ENCODE results near the gene ARL6IP4.

ARL6IP4 gene

DNA sequence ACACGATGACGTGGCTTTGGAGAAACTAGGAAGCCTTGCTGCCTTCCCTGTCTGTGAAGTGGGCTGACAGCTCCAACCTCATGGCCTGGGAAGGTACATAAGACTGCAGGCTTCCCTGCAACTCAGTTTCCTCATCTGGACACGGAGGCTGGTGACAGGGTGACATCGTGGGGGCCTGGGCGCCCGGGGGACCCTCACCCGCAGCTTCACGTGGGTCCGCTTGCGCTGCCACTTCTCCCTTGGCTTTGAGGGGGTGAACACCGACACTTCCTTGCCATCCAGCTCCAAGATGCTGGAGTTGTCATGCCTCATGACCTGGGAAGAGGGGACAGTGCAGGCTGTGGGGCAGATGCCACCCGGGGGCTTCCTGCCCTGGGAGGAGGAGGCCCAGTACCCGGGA, 7.6 kb downstream of the ARL6IP4 start:
- H3K4me3 ChIP-seq (ENCODE audit: low read depth, low read length): no peak overlapping the region
- DNase-seq (ENCODE audit: low read depth, low spot score): no peak
- in situ Hi-C loops (cut with HindIII; ENCODE audit: low sequenced_read_pairs): no loop called here
- TF ChIP-seq, protein P1, sequence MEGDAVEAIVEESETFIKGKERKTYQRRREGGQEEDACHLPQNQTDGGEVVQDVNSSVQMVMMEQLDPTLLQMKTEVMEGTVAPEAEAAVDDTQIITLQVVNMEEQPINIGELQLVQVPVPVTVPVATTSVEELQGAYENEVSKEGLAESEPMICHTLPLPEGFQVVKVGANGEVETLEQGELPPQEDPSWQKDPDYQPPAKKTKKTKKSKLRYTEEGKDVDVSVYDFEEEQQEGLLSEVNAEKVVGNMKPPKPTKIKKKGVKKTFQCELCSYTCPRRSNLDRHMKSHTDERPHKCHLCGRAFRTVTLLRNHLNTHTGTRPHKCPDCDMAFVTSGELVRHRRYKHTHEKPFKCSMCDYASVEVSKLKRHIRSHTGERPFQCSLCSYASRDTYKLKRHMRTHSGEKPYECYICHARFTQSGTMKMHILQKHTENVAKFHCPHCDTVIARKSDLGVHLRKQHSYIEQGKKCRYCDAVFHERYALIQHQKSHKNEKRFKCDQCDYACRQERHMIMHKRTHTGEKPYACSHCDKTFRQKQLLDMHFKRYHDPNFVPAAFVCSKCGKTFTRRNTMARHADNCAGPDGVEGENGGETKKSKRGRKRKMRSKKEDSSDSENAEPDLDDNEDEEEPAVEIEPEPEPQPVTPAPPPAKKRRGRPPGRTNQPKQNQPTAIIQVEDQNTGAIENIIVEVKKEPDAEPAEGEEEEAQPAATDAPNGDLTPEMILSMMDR (IDR thresholded peaks at IDR 0.05; ENCODE audit: low read depth, low read length): no peak

- H3K4me3 ChIP-seq (ENCODE audit: low read depth, low read length): no peak overlapping the region
- in situ Hi-C loops (cut with HindIII; ENCODE audit: low sequenced_read_pairs): no loop called here
- DNase-seq (ENCODE audit: low read depth, low spot score): no peak
- TF ChIP-seq, protein P1 (IDR thresholded peaks at IDR 0.05; ENCODE audit: low read depth, low read length): no peak
Measured at GRCh38 chr12:122988612-122989212, 8.2 kb downstream of the ARL6IP4 start.

GRCh38 chr12:122989225-122989839, 8.9 kb downstream of the ARL6IP4 start:
- TF ChIP-seq, protein P1 (IDR thresholded peaks at IDR 0.05; ENCODE audit: low read depth, low read length): no peak
- in situ Hi-C loops (cut with HindIII; ENCODE audit: low sequenced_read_pairs): no loop called here
- no peak for DNase-seq (ENCODE audit: low read depth, low spot score)
- H3K4me3 ChIP-seq (ENCODE audit: low read depth, low read length): no peak overlapping the region

DNA sequence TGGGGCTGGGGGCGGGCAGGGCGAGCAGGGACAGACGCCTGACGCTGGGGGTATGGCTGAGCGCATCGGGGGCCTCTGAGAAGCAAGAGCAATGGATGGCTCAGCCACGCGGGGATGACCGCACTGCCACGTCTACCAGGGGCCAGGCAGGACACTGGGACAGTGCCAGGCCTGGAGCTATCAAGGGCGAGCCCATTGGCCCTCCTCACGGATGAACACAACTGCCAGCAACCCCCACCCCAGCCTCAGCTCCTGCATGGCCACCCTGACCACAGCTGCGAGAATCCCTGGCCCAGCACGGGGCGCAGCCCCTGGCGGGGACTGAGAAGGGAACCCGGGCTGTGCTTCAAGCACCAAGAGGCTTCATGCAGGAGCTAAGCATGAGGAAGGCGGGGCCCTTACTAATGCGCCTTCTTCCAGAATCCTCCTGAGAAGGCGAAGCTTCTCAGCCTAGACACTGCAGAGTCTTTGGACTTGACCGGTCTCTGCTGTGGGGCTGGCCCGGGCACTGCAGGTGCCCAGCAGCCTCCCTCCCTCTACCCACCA, 9.5 kb downstream of the ARL6IP4 start:
- in situ Hi-C loops (cut with HindIII; ENCODE audit: low sequenced_read_pairs): no loop called here
- TF ChIP-seq, protein P1 (IDR thresholded peaks at IDR 0.05; ENCODE audit: low read depth, low read length): no peak
- DNase-seq (ENCODE audit: low read depth, low spot score): no peak
- no peak overlapping the region for H3K4me3 ChIP-seq (ENCODE audit: low read depth, low read length)

- no peak for DNase-seq (ENCODE audit: low read depth, low spot score)
- in situ Hi-C loops (cut with HindIII; ENCODE audit: low sequenced_read_pairs): no loop called here
- no peak overlapping the region for H3K4me3 ChIP-seq (ENCODE audit: low read depth, low read length)
- TF ChIP-seq, protein P1 (IDR thresholded peaks at IDR 0.05; ENCODE audit: low read depth, low read length): no peak
Measured at GRCh38 chr12:122990561-122990960, 10.1 kb downstream of the ARL6IP4 start.

DNA sequence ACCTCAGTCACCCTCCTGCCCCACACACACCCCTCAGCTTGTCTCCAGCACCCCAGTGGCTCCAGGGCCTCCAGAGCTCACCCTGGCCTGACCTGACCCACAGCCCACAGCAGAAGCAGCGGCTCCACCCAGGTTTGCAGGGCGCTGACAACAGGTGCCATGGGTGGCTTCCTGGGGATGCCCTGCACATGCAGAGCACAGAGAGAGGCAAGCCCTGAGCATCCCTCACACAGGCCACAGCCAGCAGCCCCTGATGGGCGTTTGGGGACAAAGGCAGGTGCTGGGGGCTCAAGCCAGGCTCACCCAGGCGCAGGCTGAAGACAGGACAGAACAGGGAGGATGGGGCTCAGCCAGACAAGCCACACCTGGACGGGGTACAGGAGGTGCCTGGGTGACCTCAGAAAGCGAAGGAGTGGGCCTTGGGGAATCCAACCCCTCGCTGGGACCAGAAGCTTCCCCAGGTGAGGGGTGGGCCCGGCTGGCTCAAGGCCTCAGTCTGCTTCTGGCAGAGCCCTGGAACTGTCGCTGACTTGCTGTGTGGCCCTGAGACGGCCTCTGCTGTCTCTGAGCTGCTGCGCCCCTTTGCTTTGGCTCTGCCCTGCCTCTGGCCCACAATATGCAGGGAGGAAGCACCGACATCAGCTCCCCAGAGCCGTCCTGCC, 10.6 kb downstream of the ARL6IP4 start:
- in situ Hi-C loops (cut with HindIII; ENCODE audit: low sequenced_read_pairs): no loop called here
- TF ChIP-seq, protein P1 (IDR thresholded peaks at IDR 0.05; ENCODE audit: low read depth, low read length): no peak
- no peak overlapping the region for H3K4me3 ChIP-seq (ENCODE audit: low read depth, low read length)
- no peak for DNase-seq (ENCODE audit: low read depth, low spot score)
